ENCODE results near the gene TYW1B.
"Not testable (repeated sequence)": the region's sequence is repeated elsewhere in the genome, so short reads cannot be mapped to it uniquely, and the experiment has no call there.

GRCh38 chr7:72823765-72824732, 4.0 kb downstream of the TYW1B start:
- peak in 2 of 7 experiments; percentile 31 to 48 for TF ChIP-seq CTCF (IDR thresholded peaks at IDR 0.05)
- not testable (repeated sequence) for TF ChIP-seq POLR2A (IDR thresholded peaks at IDR 0.05)
